SK-N-SH treated with all-trans-retinoic acid at 6 μM for 48 hours (cell line): ENCODE data around the gene ADIG.

ENCODE experiments used
- BACH2 ChIP-seq: fragments of 250-450 bp; sonication (Bioruptor Pico); IDR thresholded peaks from 2 replicates; pipeline ENCODE4 v1.9.0; 2021; ENCODE audit warnings: mild to moderate bottlenecking, borderline replicate concordance
- CSDC2 ChIP-seq: fragments of 250-450 bp; sonication (Bioruptor Pico); IDR thresholded peaks from 2 replicates; pipeline ENCODE4 v1.5.0; 2020; ENCODE audit warnings: mild to moderate bottlenecking, moderate library complexity
- PPARA ChIP-seq: fragments of 250-450 bp; sonication (Bioruptor Pico); IDR thresholded peaks from 2 replicates; pipeline ENCODE4 v1.5.0; 2020; ENCODE audit warnings: mild to moderate bottlenecking, borderline replicate concordance
- RARB ChIP-seq: fragments of 250-450 bp; sonication (Bioruptor Pico); IDR thresholded peaks from 2 replicates; pipeline ENCODE4 v1.8.0; 2021; ENCODE audit warnings: mild to moderate bottlenecking, moderate library complexity
- ZC3H10 ChIP-seq: fragments of 250-450 bp; sonication (Bioruptor Pico); IDR thresholded peaks from 2 replicates; pipeline ENCODE4 v1.5.1; 2021; ENCODE audit warnings: mild to moderate bottlenecking, moderate library complexity
- ZFP30 ChIP-seq: fragments of 450-650 bp; formaldehyde crosslinking; IDR thresholded peaks from 2 replicates; pipeline ENCODE4 v1.5.0; 2022; ENCODE audit warnings: mild to moderate bottlenecking, moderate library complexity
- ZNF565 ChIP-seq: fragments of 450-650 bp; formaldehyde crosslinking; conservative IDR thresholded peaks from 2 replicates; pipeline ENCODE4 v1.5.0; 2020; ENCODE audit warnings: low read depth, mild to moderate bottlenecking, moderate library complexity
- ZNF70 ChIP-seq: fragments of 450-650 bp; formaldehyde crosslinking; IDR thresholded peaks from 2 replicates; pipeline ENCODE4 v1.5.0; 2020; ENCODE audit warnings: mild to moderate bottlenecking, moderate library complexity
- ZNF8 ChIP-seq: fragments of 450-650 bp; formaldehyde crosslinking; IDR thresholded peaks from 2 replicates; pipeline ENCODE4 v1.5.0; 2020; ENCODE audit warnings: mild to moderate bottlenecking, moderate library complexity
- TF ChIP-seq, protein P1 (sequence below): fragments of 250-450 bp; sonication (Bioruptor Pico); IDR thresholded peaks from 2 replicates; pipeline ENCODE4 v1.8.0; 2020; ENCODE audit warnings: mild to moderate bottlenecking, moderate library complexity, borderline replicate concordance
- TF ChIP-seq, protein P2 (sequence below): fragments of 250-450 bp; sonication (Bioruptor Pico); IDR thresholded peaks from 2 replicates; pipeline ENCODE4 v1.5.1; 2021; ENCODE audit warnings: mild to moderate bottlenecking, moderate library complexity

DNA sequence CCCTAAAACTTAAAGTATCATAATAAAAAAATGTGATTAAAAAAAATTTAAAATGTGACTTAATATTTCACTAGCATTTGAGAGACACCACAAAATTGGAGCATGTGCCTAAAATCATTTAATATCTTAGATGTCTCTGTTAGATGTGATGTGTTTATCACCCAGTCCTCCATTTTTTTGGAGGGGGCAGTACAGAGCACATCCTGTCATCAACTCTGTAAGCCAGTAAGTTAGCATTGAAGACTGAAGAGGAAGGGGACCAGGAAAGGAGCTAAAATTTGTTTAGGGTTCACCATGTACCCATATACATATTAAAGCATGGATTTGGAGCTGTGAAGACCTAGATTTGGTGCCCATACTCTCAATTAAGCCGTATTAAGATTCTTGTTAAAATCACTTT lies 30.7 kb upstream of the ADIG start:
- no peak for TF ChIP-seq ZNF70 (CRISPR knock-in tag)
- TF ChIP-seq ZFP30 (CRISPR knock-in tag) = no peak
- TF ChIP-seq, protein P1, sequence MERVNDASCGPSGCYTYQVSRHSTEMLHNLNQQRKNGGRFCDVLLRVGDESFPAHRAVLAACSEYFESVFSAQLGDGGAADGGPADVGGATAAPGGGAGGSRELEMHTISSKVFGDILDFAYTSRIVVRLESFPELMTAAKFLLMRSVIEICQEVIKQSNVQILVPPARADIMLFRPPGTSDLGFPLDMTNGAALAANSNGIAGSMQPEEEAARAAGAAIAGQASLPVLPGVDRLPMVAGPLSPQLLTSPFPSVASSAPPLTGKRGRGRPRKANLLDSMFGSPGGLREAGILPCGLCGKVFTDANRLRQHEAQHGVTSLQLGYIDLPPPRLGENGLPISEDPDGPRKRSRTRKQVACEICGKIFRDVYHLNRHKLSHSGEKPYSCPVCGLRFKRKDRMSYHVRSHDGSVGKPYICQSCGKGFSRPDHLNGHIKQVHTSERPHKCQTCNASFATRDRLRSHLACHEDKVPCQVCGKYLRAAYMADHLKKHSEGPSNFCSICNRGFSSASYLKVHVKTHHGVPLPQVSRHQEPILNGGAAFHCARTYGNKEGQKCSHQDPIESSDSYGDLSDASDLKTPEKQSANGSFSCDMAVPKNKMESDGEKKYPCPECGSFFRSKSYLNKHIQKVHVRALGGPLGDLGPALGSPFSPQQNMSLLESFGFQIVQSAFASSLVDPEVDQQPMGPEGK (CRISPR knock-in tag) = no peak
- TF ChIP-seq RARB (CRISPR knock-in tag) = no peak
- TF ChIP-seq ZNF565 (CRISPR knock-in tag) = no peak
- no peak for TF ChIP-seq ZNF8 (CRISPR knock-in tag)
- TF ChIP-seq PPARA = no peak
- TF ChIP-seq, protein P2, sequence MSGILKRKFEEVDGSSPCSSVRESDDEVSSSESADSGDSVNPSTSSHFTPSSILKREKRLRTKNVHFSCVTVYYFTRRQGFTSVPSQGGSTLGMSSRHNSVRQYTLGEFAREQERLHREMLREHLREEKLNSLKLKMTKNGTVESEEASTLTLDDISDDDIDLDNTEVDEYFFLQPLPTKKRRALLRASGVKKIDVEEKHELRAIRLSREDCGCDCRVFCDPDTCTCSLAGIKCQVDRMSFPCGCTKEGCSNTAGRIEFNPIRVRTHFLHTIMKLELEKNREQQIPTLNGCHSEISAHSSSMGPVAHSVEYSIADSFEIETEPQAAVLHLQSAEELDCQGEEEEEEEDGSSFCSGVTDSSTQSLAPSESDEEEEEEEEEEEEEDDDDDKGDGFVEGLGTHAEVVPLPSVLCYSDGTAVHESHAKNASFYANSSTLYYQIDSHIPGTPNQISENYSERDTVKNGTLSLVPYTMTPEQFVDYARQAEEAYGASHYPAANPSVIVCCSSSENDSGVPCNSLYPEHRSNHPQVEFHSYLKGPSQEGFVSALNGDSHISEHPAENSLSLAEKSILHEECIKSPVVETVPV (CRISPR knock-in tag) = no peak
- TF ChIP-seq ZC3H10 (CRISPR knock-in tag) = no peak
- TF ChIP-seq BACH2 (CRISPR knock-in tag) = no peak
- no peak for TF ChIP-seq CSDC2
